Esophagus muscularis mucosa (tissue), 4 donors: ENCODE results near the gene NKAIN2.

Source experiments
- EP300 ChIP-seq: sonication (generic); formaldehyde crosslinking; IDR thresholded peaks from one replicate; pipeline ENCODE4 v1.6.1; 2017; ENCODE audit warnings: antibody characterized with exemption
- POLR2A ChIP-seq: fragments of 450-650 bp; IDR thresholded peaks from one replicate; pipeline ENCODE4 v1.6.1; 2017; ENCODE audit warnings: antibody characterized with exemption, moderate library complexity, mild to moderate bottlenecking, low read depth
- POLR2AphosphoS5 ChIP-seq, 2 donors: sonication (generic); formaldehyde crosslinking; IDR thresholded peaks; one replicate each; pipeline ENCODE4 v1.6.1; 2017; ENCODE audit warnings: antibody characterized with exemption in 2 of 2
- TF ChIP-seq, protein P1 (sequence below), 3 experiments: fragments of 200-600 bp in 2 of 3; fragments of 450-650 bp in 1 of 3; sonication (generic) in 2 of 3; IDR thresholded peaks; one replicate each; pipeline ENCODE4 v1.5.1; 2017 to 2019; ENCODE audit warnings: antibody characterized with exemption in 3 of 3, mild to moderate bottlenecking in 2 of 3, moderate library complexity in 1 of 3

DNA sequence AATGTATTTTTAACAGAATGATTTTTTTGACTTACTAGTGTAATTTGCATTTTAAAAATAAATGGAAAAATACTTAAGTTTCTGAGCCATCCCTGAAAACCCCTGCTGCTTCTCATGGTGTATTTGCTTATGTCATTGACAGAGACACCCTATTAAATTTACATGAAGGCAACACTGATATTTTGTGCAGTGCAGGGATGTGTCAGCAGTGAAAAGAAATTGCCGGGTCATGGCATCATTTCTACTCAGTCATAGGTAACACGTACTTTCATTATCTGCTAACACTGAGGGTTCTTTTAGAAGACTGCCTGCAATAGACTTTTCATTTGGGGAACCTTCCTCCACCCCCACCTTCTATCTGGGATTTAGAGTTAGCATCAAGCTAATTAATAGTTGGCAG lies 1021.9 kb downstream of the NKAIN2 start:
- TF ChIP-seq, protein P1, sequence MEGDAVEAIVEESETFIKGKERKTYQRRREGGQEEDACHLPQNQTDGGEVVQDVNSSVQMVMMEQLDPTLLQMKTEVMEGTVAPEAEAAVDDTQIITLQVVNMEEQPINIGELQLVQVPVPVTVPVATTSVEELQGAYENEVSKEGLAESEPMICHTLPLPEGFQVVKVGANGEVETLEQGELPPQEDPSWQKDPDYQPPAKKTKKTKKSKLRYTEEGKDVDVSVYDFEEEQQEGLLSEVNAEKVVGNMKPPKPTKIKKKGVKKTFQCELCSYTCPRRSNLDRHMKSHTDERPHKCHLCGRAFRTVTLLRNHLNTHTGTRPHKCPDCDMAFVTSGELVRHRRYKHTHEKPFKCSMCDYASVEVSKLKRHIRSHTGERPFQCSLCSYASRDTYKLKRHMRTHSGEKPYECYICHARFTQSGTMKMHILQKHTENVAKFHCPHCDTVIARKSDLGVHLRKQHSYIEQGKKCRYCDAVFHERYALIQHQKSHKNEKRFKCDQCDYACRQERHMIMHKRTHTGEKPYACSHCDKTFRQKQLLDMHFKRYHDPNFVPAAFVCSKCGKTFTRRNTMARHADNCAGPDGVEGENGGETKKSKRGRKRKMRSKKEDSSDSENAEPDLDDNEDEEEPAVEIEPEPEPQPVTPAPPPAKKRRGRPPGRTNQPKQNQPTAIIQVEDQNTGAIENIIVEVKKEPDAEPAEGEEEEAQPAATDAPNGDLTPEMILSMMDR (IDR thresholded peaks at IDR 0.05), result no peak
- no peak for TF ChIP-seq POLR2AphosphoS5 (IDR thresholded peaks at IDR 0.05)
- TF ChIP-seq POLR2A, result no peak
- TF ChIP-seq EP300, result no peak
